HG02840 (cell line): ENCODE results near the gene CAPZB.

Experiments
- ATAC-seq: cut with Tn5 transposase; IDR thresholded peaks from one replicate; pipeline ENCODE4 v1.9.1; 2021; ENCODE audit warnings: mild to moderate bottlenecking, moderate library complexity, moderate number of reproducible peaks; ENCODE audit not compliant: unreplicated experiment, low FRiP score

CAPZB gene

GRCh38 chr1:19372602-19373001 lies 112.7 kb downstream of the CAPZB start:
- no peak for ATAC-seq

DNA sequence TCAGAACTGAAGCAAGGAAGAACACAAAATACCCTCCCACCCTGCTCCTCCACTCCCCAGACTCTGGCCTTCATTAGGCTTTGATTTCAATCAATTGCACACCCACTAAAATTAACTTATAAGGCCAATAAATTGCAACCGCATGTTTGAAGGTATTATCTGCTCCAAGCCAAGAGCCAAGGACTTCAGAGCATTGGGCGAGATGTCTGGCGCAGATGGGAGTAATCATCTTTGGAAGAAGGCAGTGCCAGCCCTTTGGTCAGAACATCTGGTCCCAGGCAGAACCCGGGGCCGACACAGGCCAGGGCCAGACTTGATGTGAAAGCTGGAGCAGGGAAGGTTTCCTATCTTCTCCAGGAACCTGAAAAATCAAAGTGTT lies 113.2 kb downstream of the CAPZB start:
- ATAC-seq = no peak

DNA sequence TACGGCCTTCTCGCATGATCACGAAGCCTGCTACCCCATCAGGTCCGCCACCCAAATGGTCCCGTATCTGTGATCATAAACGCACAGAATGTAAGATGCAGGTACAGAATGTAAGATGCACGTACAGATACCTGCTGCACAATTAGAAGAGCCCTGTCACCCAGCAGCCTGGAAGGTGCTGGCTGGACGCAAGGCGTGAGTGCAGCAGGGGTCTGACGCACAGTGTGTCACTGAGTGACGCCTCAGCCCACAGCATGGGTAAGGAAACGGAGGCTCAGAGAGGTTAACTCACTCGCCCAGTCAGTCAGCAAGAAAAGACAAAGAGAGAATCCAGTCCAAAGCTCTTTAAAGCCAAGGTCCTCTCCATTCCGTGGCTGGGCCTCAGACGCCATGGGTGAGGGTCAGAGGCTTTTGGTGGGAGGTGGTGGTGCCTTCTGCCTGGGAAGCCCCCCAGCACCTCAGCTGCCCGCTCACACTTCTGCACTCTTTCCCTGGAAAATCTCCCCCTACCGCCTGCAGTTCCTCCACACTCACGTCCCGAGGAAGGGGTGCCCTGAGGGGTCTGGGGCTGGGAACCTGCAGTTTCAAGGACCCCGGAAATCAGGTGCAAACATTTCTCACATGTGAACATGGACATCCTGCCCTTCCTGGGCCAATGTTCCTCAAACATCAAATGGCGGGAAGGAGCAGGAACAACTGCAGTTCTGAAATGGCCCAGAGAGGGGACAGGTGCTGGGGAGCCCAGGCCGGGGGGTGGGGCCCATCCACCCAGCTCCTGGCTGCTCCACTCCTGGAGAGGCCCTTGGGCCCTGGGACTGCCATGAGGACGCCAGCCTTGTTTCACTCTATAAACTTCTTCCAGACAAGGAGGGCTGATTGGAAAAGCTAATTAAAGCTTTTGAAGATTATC lies 113.9 kb downstream of the CAPZB start:
- ATAC-seq = no peak

GRCh38 chr1:19370453-19371170 lies 114.7 kb downstream of the CAPZB start:
- no peak for ATAC-seq

- ATAC-seq = no peak
These were observed 115.8 kb downstream of the CAPZB start for GRCh38 chr1:19369396-19370090.

- ATAC-seq = no peak
These were observed 116.4 kb downstream of the CAPZB start for GRCh38 chr1:19368964-19369363.

DNA sequence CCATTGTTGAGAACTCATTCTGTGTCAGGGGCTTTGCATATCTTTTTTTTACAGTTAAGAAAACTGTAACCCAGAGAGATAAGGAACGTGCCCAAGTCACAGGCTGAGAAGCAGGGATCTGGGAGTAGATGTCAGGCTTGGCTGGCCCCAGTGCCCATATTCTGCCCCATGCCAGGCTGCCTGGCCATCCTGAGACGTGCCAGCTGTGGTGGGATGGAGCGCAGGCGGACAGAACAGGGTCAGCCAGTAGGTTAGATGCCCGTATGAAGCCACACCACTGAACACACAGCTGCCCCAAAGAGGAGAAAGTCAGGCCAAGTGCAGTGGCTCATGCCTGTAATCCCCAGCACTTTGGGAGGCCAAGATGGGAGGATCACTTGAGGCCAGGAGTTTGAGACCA lies 117.3 kb downstream of the CAPZB start:
- ATAC-seq = no peak

- no peak for ATAC-seq
These were observed 117.7 kb downstream of the CAPZB start for GRCh38 chr1:19367584-19368041.

DNA sequence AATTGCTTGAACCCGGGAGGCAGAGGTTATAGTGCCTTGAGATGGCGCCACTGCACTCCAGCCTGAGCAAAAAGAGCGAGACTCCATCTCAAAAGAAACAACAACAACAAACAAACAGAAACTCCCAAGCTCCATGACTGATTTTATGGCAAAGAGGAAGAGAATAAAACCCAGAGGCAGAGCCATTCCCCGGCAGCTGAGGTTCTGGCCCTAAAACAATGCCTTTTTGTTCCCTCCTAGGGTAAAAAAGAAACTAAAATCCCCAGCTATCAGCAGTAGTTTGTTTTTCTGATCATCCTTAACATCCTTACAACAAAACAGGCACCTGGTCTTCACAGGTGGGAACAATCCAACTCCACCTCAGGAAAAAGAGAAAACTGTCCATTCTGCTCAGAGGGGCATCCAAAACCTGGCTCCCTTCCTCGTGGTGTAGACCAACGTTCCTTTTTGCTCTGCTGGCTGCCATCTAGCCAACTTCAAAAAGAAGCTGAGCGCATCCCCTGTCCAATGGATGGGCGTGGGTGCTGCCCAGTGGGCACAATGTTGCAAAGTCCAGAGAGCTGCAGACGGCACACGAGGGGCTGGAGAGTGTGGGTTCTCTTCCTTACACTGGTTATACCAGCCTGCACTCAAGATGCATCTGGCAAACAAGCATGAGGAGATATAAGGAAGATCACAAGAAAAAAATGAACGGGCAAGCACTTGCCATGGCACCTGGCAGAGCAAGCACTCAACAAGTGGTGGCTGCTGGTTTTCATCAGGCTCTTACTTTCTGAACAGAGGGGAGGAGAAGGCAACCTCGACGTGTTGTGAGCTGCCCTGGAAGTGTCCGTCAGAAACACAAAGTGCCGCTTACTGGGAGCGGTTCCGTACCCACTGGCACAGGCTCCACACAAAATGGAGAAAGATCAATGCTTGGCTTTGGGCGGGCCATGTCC lies 118.5 kb downstream of the CAPZB start:
- no peak for ATAC-seq

GRCh38 chr1:19365721-19366120 lies 119.6 kb downstream of the CAPZB start:
- ATAC-seq = no peak

GRCh38 chr1:19363536-19364152 lies 121.7 kb downstream of the CAPZB start:
- no peak for ATAC-seq

DNA sequence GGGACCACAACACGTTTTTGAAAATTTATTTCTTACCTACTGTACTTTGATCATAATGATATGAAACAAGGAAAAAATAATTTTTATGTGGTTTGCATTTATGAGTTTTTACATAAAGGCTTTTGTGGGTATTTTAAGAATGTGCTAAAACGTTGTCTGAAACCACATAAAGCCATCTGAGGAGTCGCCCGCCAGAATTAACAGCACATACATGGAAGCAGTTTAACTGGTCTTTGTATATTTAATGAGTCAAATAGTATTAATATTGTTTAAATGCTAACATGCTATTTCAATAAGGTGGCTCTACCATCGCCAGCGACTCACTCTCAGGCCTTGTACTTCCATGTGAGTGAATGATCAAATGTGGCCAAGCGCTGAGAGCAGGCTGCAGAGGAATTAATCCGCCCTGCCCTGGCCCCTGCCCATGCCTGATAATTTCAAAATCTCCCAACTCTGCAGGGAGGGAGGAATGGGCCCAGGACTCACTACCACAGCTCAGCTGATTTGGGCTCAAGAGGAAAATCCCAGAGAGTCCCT lies 123.7 kb downstream of the CAPZB start:
- no peak for ATAC-seq

DNA sequence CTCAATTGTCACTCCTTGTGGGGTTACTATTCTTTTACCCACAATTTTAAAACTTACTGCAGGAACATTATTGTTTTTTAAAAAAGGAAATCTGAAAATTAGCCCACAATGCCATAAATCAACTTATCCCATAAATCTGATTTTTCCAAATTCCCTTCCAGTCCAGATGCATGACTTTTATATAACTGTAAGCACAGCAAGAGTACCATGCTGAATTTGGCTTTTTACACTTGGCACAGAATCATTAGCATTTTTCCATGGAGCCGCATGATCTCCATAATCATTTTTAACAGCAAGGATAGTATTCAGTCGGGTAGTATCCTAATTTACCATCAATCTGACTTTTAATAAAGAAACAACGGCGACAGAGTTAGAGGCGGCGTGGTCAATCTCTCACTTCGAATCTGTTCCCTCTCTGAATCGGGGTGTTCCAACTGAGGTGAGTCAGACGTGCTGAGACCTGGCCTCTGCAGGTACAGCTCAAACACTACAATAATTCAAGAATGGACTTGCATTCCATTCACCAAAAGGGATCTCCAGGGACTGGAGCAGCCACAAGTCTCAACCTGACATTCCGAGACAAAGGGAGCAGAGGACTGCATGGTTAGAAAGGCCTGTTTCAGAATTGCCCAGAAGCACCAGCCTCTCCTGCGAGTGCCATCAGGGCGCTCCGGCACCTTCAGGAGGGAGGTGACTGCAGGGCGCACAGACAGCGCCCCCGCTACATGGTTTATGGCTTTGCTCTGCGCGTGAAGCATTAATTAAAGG lies 124.3 kb downstream of the CAPZB start:
- no peak for ATAC-seq

- ATAC-seq = no peak
These were observed 124.9 kb downstream of the CAPZB start for GRCh38 chr1:19360432-19360831.

- no peak for ATAC-seq
These were observed 125.3 kb downstream of the CAPZB start for GRCh38 chr1:19360016-19360415.

DNA sequence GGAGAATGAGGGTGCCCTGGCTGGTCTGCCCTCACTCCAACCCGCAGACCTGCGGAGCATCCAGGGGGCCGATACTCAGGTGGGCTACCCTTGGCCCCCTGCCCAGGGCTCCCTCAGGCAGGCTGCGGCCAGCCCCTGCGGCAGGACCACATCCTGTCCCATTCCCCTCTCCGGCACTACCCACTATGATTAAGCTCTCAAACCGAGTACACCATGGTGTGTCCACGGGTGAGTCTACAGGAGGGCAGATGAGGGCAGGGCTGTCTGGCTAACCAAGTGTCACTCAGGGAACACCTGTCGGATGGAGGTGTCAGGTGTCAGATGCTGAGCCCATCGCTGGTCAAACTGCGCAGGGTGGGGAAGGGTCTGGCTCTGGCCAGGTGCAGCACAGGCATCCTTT lies 126.0 kb downstream of the CAPZB start:
- no peak for ATAC-seq

DNA sequence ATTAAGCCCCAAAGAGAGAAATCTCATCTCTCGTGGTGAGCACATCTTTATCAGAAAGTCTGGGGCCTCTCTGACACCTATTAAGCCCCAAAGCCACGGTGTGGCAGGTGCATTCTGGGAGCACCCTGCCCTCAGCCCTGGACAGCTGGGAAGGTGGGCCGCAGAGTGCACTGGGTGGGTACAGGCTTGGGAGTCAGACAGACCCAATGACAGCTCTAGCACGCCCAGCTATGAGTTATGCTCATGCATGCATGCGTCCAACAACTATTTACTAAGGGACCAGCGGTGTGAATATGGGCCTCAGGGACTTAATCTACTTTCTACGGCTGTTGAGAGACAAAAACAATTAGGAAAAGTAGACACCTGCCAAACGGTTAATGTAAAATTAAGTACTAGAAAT lies 126.6 kb downstream of the CAPZB start:
- ATAC-seq = no peak

GRCh38 chr1:19357299-19357986 lies 127.9 kb downstream of the CAPZB start:
- no peak for ATAC-seq
